IPS-18a (cell line): ENCODE data around the gene LILRA2.
"Not testable (repeated sequence)": the region's sequence is repeated elsewhere in the genome, so short reads cannot be mapped to it uniquely, and the experiment has no call there.

Experiments
- H3K27ac ChIP-seq: one replicate; pipeline ENCODE4 v1.5.1; 2013; ENCODE audit warnings: low read length
- H3K27me3 ChIP-seq: one replicate; pipeline ENCODE4 v1.6.1; 2013; ENCODE audit warnings: mild to moderate bottlenecking, low read length; ENCODE audit not compliant: control insufficient read depth, insufficient read depth
- H3K36me3 ChIP-seq: one replicate; pipeline ENCODE4 v1.6.1; 2013; ENCODE audit warnings: low read depth, low read length; ENCODE audit not compliant: control insufficient read depth
- H3K4me1 ChIP-seq: one replicate; pipeline ENCODE4 v1.6.1; 2013; ENCODE audit warnings: low read depth, low read length; ENCODE audit not compliant: control insufficient read depth
- H3K4me3 ChIP-seq: one replicate; pipeline ENCODE4 v1.5.1; 2013; ENCODE audit warnings: low read length
- H3K9ac ChIP-seq: one replicate; pipeline ENCODE4 v1.6.1; 2013; ENCODE audit warnings: mild to moderate bottlenecking, low read length, moderate library complexity
- H3K9me3 ChIP-seq: one replicate; pipeline ENCODE4 v1.6.1; 2013; ENCODE audit warnings: low read depth, low read length; ENCODE audit not compliant: control insufficient read depth

The LILRA2 gene

DNA sequence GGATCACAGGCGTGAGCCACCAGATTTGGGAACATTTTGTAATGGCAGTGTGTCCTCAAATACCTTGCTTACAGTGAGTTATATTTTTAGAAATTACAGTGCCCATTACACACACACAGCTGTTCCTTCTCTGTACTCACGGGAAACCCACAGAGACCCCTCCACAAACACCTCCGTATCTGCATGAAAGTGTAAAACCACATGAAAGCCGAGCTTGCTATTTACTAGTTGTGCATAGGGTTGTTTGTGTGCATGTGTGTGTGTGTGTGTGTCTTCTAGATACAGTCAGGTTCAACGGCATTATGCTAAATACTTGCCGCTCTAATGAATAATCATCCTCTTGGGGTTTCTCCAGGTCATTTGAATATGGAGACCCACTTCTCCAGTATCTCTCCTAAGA is 22.3 kb upstream of the LILRA2 start:
- Histone ChIP-seq H3K4me3 (no peak overlapping the region), H3K9ac (no peak overlapping the region), H3K9me3 (peaks cover 57% of the 10 kb centered on the region), H3K4me1 (no peaks in the 10 kb centered on the region), H3K27me3 (no peaks in the 10 kb centered on the region), H3K27ac (no peak overlapping the region), H3K36me3 (no peaks in the 10 kb centered on the region)

- H3K27me3 ChIP-seq: no peaks in the 10 kb centered on the region
- no peaks in the 10 kb centered on the region for H3K4me1 ChIP-seq
- H3K36me3 ChIP-seq: no peaks in the 10 kb centered on the region
- no peak overlapping the region for H3K27ac ChIP-seq
- H3K4me3 ChIP-seq: no peak overlapping the region
- peaks cover 51% of the 10 kb centered on the region for H3K9me3 ChIP-seq
- no peak overlapping the region for H3K9ac ChIP-seq
Observed at GRCh38 chr19:54551950-54552912, 21.4 kb upstream of the LILRA2 start.

- Histone ChIP-seq H3K9ac (no peak overlapping the region), H3K9me3 (peaks cover 56% of the 10 kb centered on the region), H3K27me3 (no peaks in the 10 kb centered on the region), H3K36me3 (no peaks in the 10 kb centered on the region), H3K4me1 (no peaks in the 10 kb centered on the region), H3K4me3 (no peak overlapping the region), H3K27ac (no peak overlapping the region)
Observed at GRCh38 chr19:54552913-54553310, 20.7 kb upstream of the LILRA2 start.

DNA sequence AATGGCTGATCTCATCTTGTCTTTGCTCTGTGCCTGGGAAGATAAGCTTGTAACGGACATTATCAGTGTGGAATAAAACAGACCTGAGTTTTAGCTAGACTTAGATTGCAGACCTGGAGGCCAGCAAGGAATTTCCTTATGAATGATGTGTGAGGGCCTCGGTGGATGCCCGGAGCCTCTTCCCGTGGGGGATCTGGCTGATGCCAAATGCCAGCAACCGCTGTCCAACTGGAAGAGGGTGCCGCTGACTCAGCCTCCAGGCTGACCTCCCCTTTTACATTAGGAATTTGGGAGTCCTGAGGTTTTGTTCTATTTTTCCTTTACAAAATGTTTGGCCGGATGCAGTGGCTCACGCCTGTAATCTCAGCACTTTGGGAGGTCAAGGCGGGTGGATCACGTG is 19.6 kb upstream of the LILRA2 start:
- Histone ChIP-seq H3K9ac (no peak overlapping the region), H3K36me3 (no peaks in the 10 kb centered on the region), H3K4me3 (no peak overlapping the region), H3K4me1 (no peaks in the 10 kb centered on the region), H3K27ac (no peak overlapping the region), H3K27me3 (no peaks in the 10 kb centered on the region), H3K9me3 (peaks cover 57% of the 10 kb centered on the region)

DNA sequence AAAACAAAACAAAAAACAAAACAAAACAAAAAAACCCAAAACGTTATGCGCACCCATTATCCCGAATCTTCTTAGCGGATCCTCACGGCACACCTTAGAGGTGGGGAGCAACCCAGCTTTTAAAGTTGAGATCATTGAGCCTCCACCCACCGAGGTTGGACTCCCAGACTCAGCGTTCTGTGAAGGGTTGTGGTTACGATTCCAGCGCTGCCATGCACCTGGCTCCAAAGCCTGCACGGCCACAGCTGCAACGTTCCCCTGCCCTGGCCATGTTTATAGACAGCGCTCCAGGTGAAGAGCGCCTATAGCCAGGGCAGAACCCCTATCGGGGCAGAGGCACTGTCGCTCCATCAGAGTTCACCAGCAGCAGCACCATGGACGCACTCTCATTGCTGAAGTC is 18.7 kb upstream of the LILRA2 start:
- H3K9ac ChIP-seq: no peak overlapping the region
- H3K27me3 ChIP-seq: no peaks in the 10 kb centered on the region
- H3K4me3 ChIP-seq: no peak overlapping the region
- no peaks in the 10 kb centered on the region for H3K36me3 ChIP-seq
- H3K9me3 ChIP-seq: peaks cover 52% of the 10 kb centered on the region
- H3K4me1 ChIP-seq: no peaks in the 10 kb centered on the region
- H3K27ac ChIP-seq: no peak overlapping the region

- no peaks in the 10 kb centered on the region for H3K36me3 ChIP-seq
- H3K4me1 ChIP-seq: no peaks in the 10 kb centered on the region
- no peak overlapping the region for H3K9ac ChIP-seq
- H3K27me3 ChIP-seq: no peaks in the 10 kb centered on the region
- H3K4me3 ChIP-seq: no peak overlapping the region
- H3K27ac ChIP-seq: no peak overlapping the region
- peaks cover 50% of the 10 kb centered on the region for H3K9me3 ChIP-seq
Observed at GRCh38 chr19:54556194-54556593, 17.4 kb upstream of the LILRA2 start.

DNA sequence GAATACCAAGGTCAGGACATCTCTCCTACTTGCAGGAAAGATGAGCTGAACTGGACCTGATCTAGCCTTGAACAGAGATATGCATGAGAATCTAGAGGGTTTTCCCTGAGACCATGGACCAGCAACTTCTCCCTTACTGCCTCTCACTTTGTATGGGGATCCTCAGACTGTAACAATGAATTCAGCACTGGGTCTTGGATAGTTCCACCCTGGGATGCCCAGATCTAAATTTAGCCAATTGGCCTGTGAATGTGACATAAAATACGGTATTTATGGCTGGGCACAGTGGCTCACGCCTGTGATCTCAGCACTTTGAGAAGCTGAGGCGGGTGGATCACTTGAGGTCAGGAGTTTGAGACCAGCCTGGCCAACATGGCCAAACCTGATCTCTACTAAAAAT is 15.3 kb upstream of the LILRA2 start:
- Histone ChIP-seq H3K27me3 (no peaks in the 10 kb centered on the region), H3K4me1 (no peaks in the 10 kb centered on the region), H3K9me3 (peaks cover 45% of the 10 kb centered on the region), H3K9ac (no peak overlapping the region), H3K27ac (no peak overlapping the region), H3K36me3 (no peaks in the 10 kb centered on the region), H3K4me3 (no peak overlapping the region)

DNA sequence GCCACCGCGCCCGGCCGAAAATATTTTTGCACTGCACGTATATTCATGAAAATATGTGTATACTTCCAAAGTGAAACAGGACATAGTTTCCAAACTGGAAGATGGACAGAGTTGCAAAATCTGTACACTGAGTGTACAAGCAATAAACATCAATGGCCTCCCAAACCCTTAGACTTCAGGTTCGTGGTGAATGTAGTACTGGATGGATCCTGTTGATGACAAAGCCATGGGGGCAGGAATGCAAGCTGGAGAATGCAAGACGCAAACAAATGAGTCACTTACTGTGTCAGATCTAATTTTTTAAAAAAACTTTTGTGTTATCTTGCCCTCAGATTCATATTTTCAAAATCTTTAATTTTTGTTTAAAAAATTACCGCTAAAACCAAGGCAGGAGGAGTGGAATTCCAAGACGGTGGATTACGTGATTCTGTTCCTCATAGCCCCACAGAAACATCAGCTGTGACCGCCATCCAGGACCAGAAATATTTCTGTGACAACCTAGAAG is 12.7 kb upstream of the LILRA2 start:
- Histone ChIP-seq H3K27me3 (no peaks in the 10 kb centered on the region), H3K4me3 (no peak overlapping the region), H3K9ac (no peak overlapping the region), H3K27ac (no peak overlapping the region), H3K4me1 (no peaks in the 10 kb centered on the region), H3K36me3 (no peaks in the 10 kb centered on the region), H3K9me3 (peaks cover 48% of the 10 kb centered on the region)

GRCh38 chr19:54561840-54562239 is 11.8 kb upstream of the LILRA2 start:
- no peak overlapping the region for H3K27ac ChIP-seq
- no peak overlapping the region for H3K9ac ChIP-seq
- peaks cover 57% of the 10 kb centered on the region for H3K9me3 ChIP-seq
- H3K4me3 ChIP-seq: no peak overlapping the region
- H3K4me1 ChIP-seq: no peaks in the 10 kb centered on the region
- no peaks in the 10 kb centered on the region for H3K27me3 ChIP-seq
- no peaks in the 10 kb centered on the region for H3K36me3 ChIP-seq

- peaks cover 58% of the 10 kb centered on the region for H3K9me3 ChIP-seq
- H3K9ac ChIP-seq, H3K27me3 ChIP-seq, H3K4me3 ChIP-seq, H3K36me3 ChIP-seq, H3K4me1 ChIP-seq, H3K27ac ChIP-seq: not testable (repeated sequence)
Observed at GRCh38 chr19:54563206-54563605, 10.4 kb upstream of the LILRA2 start.

DNA sequence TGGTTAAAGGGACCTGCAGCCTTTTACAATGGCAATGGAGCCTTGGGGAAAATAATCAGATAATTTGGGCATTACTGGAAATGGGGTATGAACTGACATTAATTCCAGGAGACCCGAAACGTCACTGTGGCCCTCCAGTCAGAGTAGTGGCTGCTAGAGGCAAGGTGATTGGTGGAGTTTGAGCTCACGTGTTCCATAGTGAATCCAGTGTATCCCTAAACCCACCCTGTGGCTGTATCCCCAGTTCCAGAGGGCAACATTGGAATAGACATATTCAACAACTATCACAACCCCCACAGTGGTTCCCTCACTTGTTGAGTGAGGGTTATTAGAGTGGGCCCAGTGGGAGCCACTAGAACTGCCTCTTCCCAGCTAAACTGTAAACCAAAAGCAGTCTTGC is 3.3 kb upstream of the LILRA2 start:
- H3K4me3 ChIP-seq: no peak overlapping the region
- H3K36me3 ChIP-seq: no peaks in the 10 kb centered on the region
- H3K9ac ChIP-seq: no peak overlapping the region
- no peak overlapping the region for H3K27ac ChIP-seq
- no peaks in the 10 kb centered on the region for H3K27me3 ChIP-seq
- H3K9me3 ChIP-seq: peaks cover 55% of the 10 kb centered on the region
- H3K4me1 ChIP-seq: no peaks in the 10 kb centered on the region
